Karpas-422 (cell line): Measurements from ENCODE around the gene TCEAL1. TPM values are rescaled to one million over a fixed set of nuclear protein-coding genes. Genes with fewer than 3 reads are reported as not detected.
"Not testable (repeated sequence)": the region's sequence is repeated elsewhere in the genome, so short reads cannot be mapped to it uniquely, and the experiment has no call there.

Source experiments
- DNase-seq: peaks from one replicate; pipeline ENCODE4 v3.0.0-alpha.2; 2015
- H2AFZ ChIP-seq: fragments of 200-600 bp; sonication (generic); 2 replicates; pipeline ENCODE4 v1.6.1; 2014; ENCODE audit warnings: antibody characterized with exemption, low read length, mixed read lengths
- H3K27ac ChIP-seq: fragments of 200-600 bp; sonication (generic); 2 replicates; pipeline ENCODE4 v1.5.1; 2014; ENCODE audit warnings: mild to moderate bottlenecking, low read length, moderate library complexity
- H3K27me3 ChIP-seq: fragments of 200-600 bp; sonication (generic); 2 replicates; pipeline ENCODE4 v1.6.1; 2014; ENCODE audit warnings: low read length, mixed read lengths
- H3K36me3 ChIP-seq: fragments of 200-600 bp; sonication (generic); 2 replicates; pipeline ENCODE4 v1.6.1; 2014; ENCODE audit warnings: low read length, mixed read lengths; ENCODE audit not compliant: insufficient read depth
- H3K4me1 ChIP-seq: fragments of 200-600 bp; sonication (generic); 2 replicates; pipeline ENCODE4 v1.6.1; 2014; ENCODE audit warnings: mild to moderate bottlenecking, low read length, mixed read lengths
- H3K4me2 ChIP-seq: fragments of 200-600 bp; sonication (generic); 2 replicates; pipeline ENCODE4 v1.6.1; 2014; ENCODE audit warnings: low read length, low read depth, mild to moderate bottlenecking; ENCODE audit not compliant: poor library complexity, severe bottlenecking
- H3K4me3 ChIP-seq: fragments of 200-600 bp; sonication (generic); 2 replicates; pipeline ENCODE4 v1.5.1; 2014; ENCODE audit warnings: mild to moderate bottlenecking, antibody characterized with exemption, low read length, mixed read lengths
- H3K79me2 ChIP-seq: fragments of 200-600 bp; sonication (generic); 2 replicates; pipeline ENCODE4 v1.6.1; 2014; ENCODE audit warnings: mild to moderate bottlenecking, low read length, mixed read lengths
- H3K9ac ChIP-seq: fragments of 200-600 bp; sonication (generic); 2 replicates; pipeline ENCODE4 v1.6.0; 2014; ENCODE audit warnings: low read length
- H3K9me2 ChIP-seq: fragments of 200-600 bp; sonication (generic), shearing (Covaris generic); replicated peaks from 2 replicates; pipeline ENCODE4 v1.6.0; 2014; ENCODE audit warnings: mild to moderate bottlenecking, low read length, moderate library complexity; ENCODE audit not compliant: insufficient read depth
- H3K9me3 ChIP-seq: fragments of 300-700, 200-600 bp; sonication (generic); 2 replicates; pipeline ENCODE4 v1.6.1; 2014; ENCODE audit warnings: low read length, mixed read lengths
- H4K20me1 ChIP-seq: fragments of 200-600 bp; sonication (generic); 2 replicates; pipeline ENCODE4 v1.6.1; 2014; ENCODE audit warnings: mild to moderate bottlenecking, antibody characterized with exemption, low read length, low read depth; ENCODE audit not compliant: insufficient read depth
- total RNA-seq: library from RNA; depleted of rRNA; stranded (reverse); fragments of >200 nt; shearing (Covaris generic); gene quantifications from 2 replicates; pipeline ENCODE4 v1.2.3, GENCODE V29; 2014; ENCODE audit warnings: low replicate concordance

Gene TCEAL1
- total RNA-seq, 1 experiment from 2014 or later: 22.1 TPM

GRCh38 chrX:103640401-103641155 lies 11.8 kb downstream of the TCEAL1 start:
- H4K20me1 ChIP-seq: no peaks in the 10 kb centered on the region
- H3K9me3 ChIP-seq: no peaks in the 10 kb centered on the region
- H2AFZ ChIP-seq: no peak overlapping the region
- H3K79me2 ChIP-seq: no peaks in the 10 kb centered on the region
- DNase-seq: no peak
- H3K9ac ChIP-seq: no peak overlapping the region
- no peak overlapping the region for H3K27ac ChIP-seq
- no peaks in the 10 kb centered on the region for H3K27me3 ChIP-seq
- H3K4me1 ChIP-seq: no peaks in the 10 kb centered on the region
- no peaks in the 10 kb centered on the region for H3K36me3 ChIP-seq
- H3K9me2 ChIP-seq: no peaks in the 10 kb centered on the region
- no peak overlapping the region for H3K4me2 ChIP-seq
- H3K4me3 ChIP-seq: no peak overlapping the region

GRCh38 chrX:103644125-103644524 lies 15.3 kb downstream of the TCEAL1 start:
- H3K4me2 ChIP-seq: no peak overlapping the region
- no peaks in the 10 kb centered on the region for H3K27me3 ChIP-seq
- DNase-seq: no peak
- H3K4me3 ChIP-seq: no peak overlapping the region
- no peak overlapping the region for H3K27ac ChIP-seq
- no peaks in the 10 kb centered on the region for H4K20me1 ChIP-seq
- no peak overlapping the region for H2AFZ ChIP-seq
- H3K9me3 ChIP-seq: no peaks in the 10 kb centered on the region
- H3K4me1 ChIP-seq: no peaks in the 10 kb centered on the region
- no peak overlapping the region for H3K9ac ChIP-seq
- H3K9me2 ChIP-seq: no peaks in the 10 kb centered on the region
- H3K79me2 ChIP-seq: no peaks in the 10 kb centered on the region
- no peaks in the 10 kb centered on the region for H3K36me3 ChIP-seq

GRCh38 chrX:103647630-103648029 lies 18.9 kb downstream of the TCEAL1 start:
- H3K27me3 ChIP-seq: no peaks in the 10 kb centered on the region
- no peaks in the 10 kb centered on the region for H3K4me1 ChIP-seq
- H3K9me3 ChIP-seq: no peaks in the 10 kb centered on the region
- no peak overlapping the region for H3K4me3 ChIP-seq
- no peak overlapping the region for H3K9ac ChIP-seq
- no peaks in the 10 kb centered on the region for H3K36me3 ChIP-seq
- no peak overlapping the region for H2AFZ ChIP-seq
- DNase-seq: no peak
- H3K9me2 ChIP-seq: no peaks in the 10 kb centered on the region
- H3K27ac ChIP-seq: no peak overlapping the region
- no peaks in the 10 kb centered on the region for H3K79me2 ChIP-seq
- H4K20me1 ChIP-seq: no peaks in the 10 kb centered on the region
- no peak overlapping the region for H3K4me2 ChIP-seq

- H4K20me1 ChIP-seq: no peaks in the 10 kb centered on the region
- no peak for DNase-seq
- no peak overlapping the region for H3K9ac ChIP-seq
- no peaks in the 10 kb centered on the region for H3K4me1 ChIP-seq
- no peaks in the 10 kb centered on the region for H3K27me3 ChIP-seq
- H3K27ac ChIP-seq: no peak overlapping the region
- H3K4me3 ChIP-seq: no peak overlapping the region
- no peaks in the 10 kb centered on the region for H3K9me2 ChIP-seq
- no peaks in the 10 kb centered on the region for H3K79me2 ChIP-seq
- no peak overlapping the region for H3K4me2 ChIP-seq
- H3K9me3 ChIP-seq: no peaks in the 10 kb centered on the region
- H3K36me3 ChIP-seq: no peaks in the 10 kb centered on the region
- no peak overlapping the region for H2AFZ ChIP-seq
These were observed 22.5 kb downstream of the TCEAL1 start for GRCh38 chrX:103651151-103651773.

- H3K36me3 ChIP-seq, H3K9me3 ChIP-seq, H3K27ac ChIP-seq, H3K4me1 ChIP-seq, H3K4me3 ChIP-seq, H3K79me2 ChIP-seq, H3K27me3 ChIP-seq, H3K9me2 ChIP-seq, DNase-seq, H3K9ac ChIP-seq, H4K20me1 ChIP-seq, H2AFZ ChIP-seq, H3K4me2 ChIP-seq: not testable (repeated sequence)
These were observed 26.6 kb downstream of the TCEAL1 start for GRCh38 chrX:103655230-103656000.

GRCh38 chrX:103656617-103657016 lies 27.8 kb downstream of the TCEAL1 start:
- no peaks in the 10 kb centered on the region for H4K20me1 ChIP-seq
- no peaks in the 10 kb centered on the region for H3K36me3 ChIP-seq
- no peaks in the 10 kb centered on the region for H3K9me2 ChIP-seq
- no peak overlapping the region for H3K27ac ChIP-seq
- no peak overlapping the region for H2AFZ ChIP-seq
- H3K4me1 ChIP-seq: no peaks in the 10 kb centered on the region
- H3K27me3 ChIP-seq: no peaks in the 10 kb centered on the region
- no peak overlapping the region for H3K9ac ChIP-seq
- DNase-seq: no peak
- no peak overlapping the region for H3K4me3 ChIP-seq
- no peak overlapping the region for H3K4me2 ChIP-seq
- no peaks in the 10 kb centered on the region for H3K79me2 ChIP-seq
- H3K9me3 ChIP-seq: no peaks in the 10 kb centered on the region

- H3K9ac ChIP-seq, H3K4me1 ChIP-seq, H3K36me3 ChIP-seq, H3K79me2 ChIP-seq, H3K27ac ChIP-seq, H3K27me3 ChIP-seq, H4K20me1 ChIP-seq, H3K9me2 ChIP-seq, H2AFZ ChIP-seq, DNase-seq, H3K4me2 ChIP-seq, H3K9me3 ChIP-seq, H3K4me3 ChIP-seq: not testable (repeated sequence)
These were observed 28.3 kb downstream of the TCEAL1 start for GRCh38 chrX:103657066-103657465.

GRCh38 chrX:103658681-103659433 lies 30.1 kb downstream of the TCEAL1 start:
- no peak overlapping the region for H3K27ac ChIP-seq
- H3K9me3 ChIP-seq: no peaks in the 10 kb centered on the region
- no peak for DNase-seq
- no peak overlapping the region for H3K4me2 ChIP-seq
- H3K4me3 ChIP-seq: no peak overlapping the region
- H3K4me1 ChIP-seq: no peaks in the 10 kb centered on the region
- H3K79me2 ChIP-seq: no peaks in the 10 kb centered on the region
- H3K9me2 ChIP-seq: no peaks in the 10 kb centered on the region
- H2AFZ ChIP-seq: no peak overlapping the region
- no peaks in the 10 kb centered on the region for H4K20me1 ChIP-seq
- no peaks in the 10 kb centered on the region for H3K36me3 ChIP-seq
- H3K9ac ChIP-seq: no peak overlapping the region
- no peaks in the 10 kb centered on the region for H3K27me3 ChIP-seq
